Left cardiac atrium (tissue), 4 donors: ENCODE data around the gene GARIN1A. TPM values are rescaled to one million over a fixed set of nuclear protein-coding genes. Genes with fewer than 3 reads are reported as not detected.
"Not testable (repeated sequence)": the region's sequence is repeated elsewhere in the genome, so short reads cannot be mapped to it uniquely, and the experiment has no call there.

Experiments used
- ATAC-seq, 2 donors: fragments of 200-7000 bp; cut with Tn5 transposase; one replicate each; pipeline ENCODE4 v1.9.1; 2020; ENCODE audit warnings: mild to moderate bottlenecking in 2 of 2, moderate library complexity in 2 of 2
- DNase-seq: peaks from one replicate; pipeline ENCODE4 v3.0.0-alpha.2; 2020
- intact Hi-C, 2 donors: fragments of 100-400 bp; cut with DNase I; formaldehyde crosslinking; loops; one replicate each; pipeline versions ENCODE4 v1.14.1 to v1.15.1; 2022 to 2023
- total RNA-seq, 2 donors: library from RNA; stranded (reverse); fragmentation: NEBNext Ultra II Directional; extraction: Animal tissue kit (Norgen Biotek cat#: 25700); gene quantifications; one replicate each; pipeline ENCODE4 v1.2.1, GENCODE V29; 2021
- donor health status: DM: no; HTN: yes; CAD: no.
- donor health status: DM: no; HTN: yes; CAD: no; lungs with severe emphysema.
- donor health status: DM: yes; HTN: yes; CAD: no.
- donor health status: Dilated cardiomyopathy.

The GARIN1A gene
- total RNA-seq, 2 donors from 2014 or later = 2.1 to 2.9 TPM

DNA sequence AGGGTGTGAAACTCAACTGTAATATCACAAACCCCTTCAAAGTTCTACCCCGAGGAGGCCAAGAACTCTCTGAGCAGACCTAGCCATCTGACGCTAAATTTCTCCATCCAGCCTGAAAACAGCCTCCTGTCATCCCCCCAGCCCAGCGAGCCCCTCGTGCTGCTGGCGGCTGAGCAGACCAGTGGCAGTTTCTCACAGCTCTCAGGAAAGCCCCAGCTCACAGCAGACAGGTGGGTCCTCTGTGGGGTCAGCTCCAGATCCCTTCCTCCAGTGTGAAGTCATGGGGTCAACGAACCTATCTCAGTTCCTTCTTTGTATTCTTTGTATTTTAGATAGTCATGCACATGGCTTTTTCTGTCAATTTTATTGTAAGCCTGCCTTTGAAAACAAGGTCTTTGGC lies 7.8 kb downstream of the GARIN1A start:
- no peak for DNase-seq
- no peak for ATAC-seq
- intact Hi-C loops = no loop called here

DNA sequence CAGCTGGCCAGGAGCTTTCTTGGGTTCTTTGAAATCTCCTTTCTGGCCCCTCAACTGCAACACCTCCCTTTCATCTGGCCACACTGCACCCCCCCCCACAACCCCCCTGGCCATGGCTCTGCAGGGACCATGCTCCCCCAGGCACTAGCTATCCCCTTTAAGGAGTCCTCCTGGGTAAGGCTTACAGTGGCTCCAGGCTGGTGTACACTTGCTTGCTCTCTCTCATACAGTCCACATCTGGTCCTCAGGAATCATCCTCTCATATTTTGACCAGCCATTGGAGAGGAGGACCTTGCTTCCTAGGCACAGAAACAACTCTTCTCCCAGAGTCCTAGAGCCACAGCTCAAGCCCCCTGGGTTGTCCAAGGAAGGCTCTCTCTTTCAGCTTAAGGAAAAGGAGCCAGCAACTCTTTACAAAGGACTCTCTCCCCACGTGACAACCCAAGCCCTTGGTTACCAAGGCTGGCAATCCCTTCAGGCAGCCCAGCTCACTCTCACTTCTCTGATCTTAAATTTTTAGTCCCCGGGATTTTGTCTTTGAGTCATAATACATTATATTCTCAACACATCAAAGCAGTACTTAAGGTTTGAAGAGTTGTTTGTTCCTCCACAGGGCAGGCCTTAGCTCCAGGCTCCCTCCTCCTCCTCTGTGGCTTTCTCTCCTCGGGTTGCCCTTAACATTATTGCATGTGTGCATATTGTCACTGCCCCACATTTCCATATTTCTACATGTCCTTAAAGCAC lies 9.9 kb downstream of the GARIN1A start:
- ATAC-seq (no peak), DNase-seq (no peak)
- intact Hi-C loops = no loop called here

DNA sequence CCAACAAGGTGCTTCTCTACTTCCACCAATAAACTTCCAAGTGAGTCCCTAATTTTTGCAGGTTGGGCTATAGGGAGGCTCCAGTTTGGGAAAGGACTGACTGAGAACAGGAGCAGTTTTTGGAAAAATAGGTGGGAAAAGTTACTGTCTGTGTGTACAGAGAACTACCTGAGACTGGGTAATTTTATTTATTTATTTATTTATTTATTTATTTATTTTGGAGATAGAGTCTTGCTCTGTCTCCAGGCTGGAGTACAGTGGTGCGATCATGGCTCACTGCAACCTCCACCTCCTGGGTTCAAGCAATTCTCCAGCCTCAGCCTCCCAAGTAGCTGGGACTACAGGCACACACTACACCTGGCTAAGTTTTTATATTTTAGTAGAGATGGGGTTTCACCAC lies 11.2 kb downstream of the GARIN1A start:
- intact Hi-C loops, ATAC-seq, DNase-seq: not testable (repeated sequence)

- DNase-seq, intact Hi-C loops, ATAC-seq: not testable (repeated sequence)
Observed at GRCh38 chr7:128683738-128684137, 11.6 kb downstream of the GARIN1A start.

GRCh38 chr7:128687131-128687530 lies 15.0 kb downstream of the GARIN1A start:
- DNase-seq = no peak
- no peak for ATAC-seq
- intact Hi-C loops = no loop called here

DNA sequence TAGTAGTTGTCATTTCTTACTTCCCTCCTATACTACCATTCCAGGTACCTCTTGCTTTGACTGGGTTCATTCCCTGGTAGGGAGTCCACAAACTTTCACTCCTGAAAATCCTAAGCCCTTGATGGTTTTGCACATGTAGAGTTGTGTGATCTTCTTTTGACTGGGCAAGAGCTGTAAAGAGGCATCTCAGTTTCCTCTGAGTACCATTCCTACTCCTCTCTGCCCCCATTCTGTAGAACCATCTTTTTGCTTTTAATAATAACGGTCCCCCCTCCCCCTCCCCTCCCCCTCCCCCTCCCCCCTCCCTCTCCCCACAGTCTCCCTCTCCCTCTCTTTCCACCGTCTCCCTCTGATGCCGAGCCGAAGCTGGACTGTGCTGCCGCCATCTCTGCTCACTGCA lies 16.4 kb downstream of the GARIN1A start:
- DNase-seq (no peak), ATAC-seq (no peak)
- intact Hi-C loops = no loop called here

- ATAC-seq, DNase-seq, intact Hi-C loops: not testable (repeated sequence)
Observed at GRCh38 chr7:128689161-128689935, 17.3 kb downstream of the GARIN1A start.

- no peak for ATAC-seq
- DNase-seq = no peak
- intact Hi-C loops = no loop called here
Observed at GRCh38 chr7:128691227-128691626, 19.1 kb downstream of the GARIN1A start.

GRCh38 chr7:128692623-128693270 lies 20.7 kb downstream of the GARIN1A start:
- no peak for DNase-seq
- intact Hi-C loops = no loop called here
- no peak for ATAC-seq

- no peak for ATAC-seq
- no peak for DNase-seq
- intact Hi-C loops = no loop called here
Observed at GRCh38 chr7:128693373-128694015, 21.4 kb downstream of the GARIN1A start.

- ATAC-seq (no peak), DNase-seq (no peak)
- intact Hi-C loops = no loop called here
Observed at GRCh38 chr7:128694738-128695137, 22.6 kb downstream of the GARIN1A start.

DNA sequence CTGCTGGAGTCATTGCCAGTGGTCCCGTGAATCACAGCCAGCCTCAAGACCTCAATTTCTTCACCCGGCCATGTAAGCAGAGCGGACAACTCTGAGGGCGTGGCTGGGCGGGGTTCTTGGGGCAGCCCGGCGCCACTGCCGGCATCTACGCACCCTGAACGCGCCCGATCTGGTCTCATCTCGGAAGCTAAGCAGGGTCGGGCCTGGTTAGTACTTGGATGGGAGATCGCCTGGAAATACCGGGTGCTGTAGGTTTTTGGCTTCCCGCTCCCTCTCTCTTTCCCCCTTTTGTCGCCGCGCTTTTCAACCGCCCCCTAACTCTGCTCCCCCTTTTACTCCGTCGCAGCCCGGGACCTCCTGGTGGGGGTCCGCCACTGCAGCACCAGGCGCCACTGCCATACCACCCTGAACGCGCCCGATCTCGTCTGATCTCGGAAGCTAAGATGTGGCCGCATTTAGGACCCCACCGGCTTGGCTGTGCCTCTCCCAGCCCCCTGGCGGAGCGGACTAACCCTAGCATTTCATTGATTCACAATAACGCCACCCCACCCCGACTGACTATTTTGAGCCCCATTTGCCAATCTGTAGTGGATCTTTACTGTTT lies 25.3 kb downstream of the GARIN1A start:
- DNase-seq (peak; percentile 62), ATAC-seq (peak; percentile 73 to 87)
- intact Hi-C loops = no loop called here

DNA sequence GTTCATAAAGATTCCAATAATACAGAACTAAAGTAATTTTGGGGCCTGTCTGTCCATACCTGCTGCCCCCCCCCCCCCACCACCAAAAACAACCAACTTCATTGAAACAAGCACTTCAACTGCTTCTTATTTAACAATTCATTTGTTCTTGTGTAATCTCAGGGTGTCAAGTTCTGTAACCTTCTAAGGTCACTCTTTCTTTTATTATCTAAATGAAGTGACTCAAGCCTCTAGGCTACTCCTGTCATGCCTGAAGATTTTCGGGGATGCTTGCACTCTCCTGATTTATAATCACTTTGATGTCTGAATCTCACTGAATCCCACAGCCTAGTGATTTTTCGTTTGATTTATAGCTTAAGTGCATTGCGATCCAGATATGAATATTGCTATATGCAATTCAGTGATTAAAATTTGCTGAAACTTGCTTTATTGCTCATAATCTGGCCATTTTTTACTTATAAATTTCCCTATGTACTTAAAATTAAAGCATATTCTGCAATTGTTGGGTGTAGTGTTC lies 27.2 kb downstream of the GARIN1A start:
- ATAC-seq = no peak
- intact Hi-C loops = no loop called here
- DNase-seq = no peak

DNA sequence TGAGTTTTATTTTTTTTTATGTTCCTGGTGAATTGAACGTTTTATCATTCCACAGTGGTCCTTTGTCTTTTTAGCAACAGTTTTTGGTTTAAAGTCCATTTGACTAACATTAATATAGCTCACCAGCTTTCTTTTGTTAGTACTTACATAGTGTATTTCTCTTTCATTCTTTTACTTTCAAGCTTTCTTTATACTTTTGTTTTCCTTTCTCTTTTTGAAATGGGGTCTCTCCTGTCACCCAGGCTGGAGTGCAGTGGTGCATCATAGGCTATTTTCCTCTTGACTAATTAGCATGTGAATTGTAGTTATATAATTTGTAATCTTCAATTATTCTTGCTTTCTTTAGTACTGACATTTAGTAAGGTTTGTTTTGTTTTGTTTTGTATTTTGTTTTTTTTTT lies 27.8 kb downstream of the GARIN1A start:
- ATAC-seq (no peak), DNase-seq (no peak)
- intact Hi-C loops = no loop called here

DNA sequence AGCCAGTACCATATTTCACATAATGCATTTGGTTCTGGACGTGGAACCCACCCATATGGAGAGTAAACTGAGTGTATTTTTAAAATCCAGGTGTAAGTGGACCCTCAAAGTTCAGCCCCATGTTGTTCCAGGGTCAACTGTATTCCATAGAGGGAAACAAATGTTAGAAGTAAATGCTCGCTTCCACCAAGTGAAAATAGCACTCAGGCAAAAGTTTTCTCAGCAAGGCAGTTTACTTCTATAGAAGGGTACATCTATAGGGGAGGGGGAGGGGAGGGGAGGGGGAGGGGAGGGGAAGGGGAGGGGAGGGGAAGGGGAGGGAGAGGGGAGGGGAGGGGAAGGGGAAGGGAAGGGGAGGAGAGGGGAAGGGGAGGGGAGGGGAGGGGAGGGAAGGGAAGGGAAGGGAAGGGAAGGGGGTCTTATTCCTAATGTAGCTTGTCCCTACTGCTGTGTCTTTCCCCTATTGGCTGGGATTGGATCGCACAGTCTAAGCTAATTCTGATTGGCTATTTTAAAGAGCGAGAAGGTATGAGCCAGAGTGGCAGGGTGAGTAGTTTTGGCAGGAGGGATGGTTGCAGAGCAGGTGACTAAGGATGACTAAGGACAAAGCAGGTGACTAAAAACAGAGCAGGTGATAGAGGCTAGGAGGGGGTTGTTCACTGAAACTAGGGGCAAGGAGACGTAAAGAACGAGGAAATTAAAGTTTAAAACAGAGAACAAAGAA lies 29.1 kb downstream of the GARIN1A start:
- ATAC-seq (no peak), DNase-seq (no peak)
- intact Hi-C loops = no loop called here

DNA sequence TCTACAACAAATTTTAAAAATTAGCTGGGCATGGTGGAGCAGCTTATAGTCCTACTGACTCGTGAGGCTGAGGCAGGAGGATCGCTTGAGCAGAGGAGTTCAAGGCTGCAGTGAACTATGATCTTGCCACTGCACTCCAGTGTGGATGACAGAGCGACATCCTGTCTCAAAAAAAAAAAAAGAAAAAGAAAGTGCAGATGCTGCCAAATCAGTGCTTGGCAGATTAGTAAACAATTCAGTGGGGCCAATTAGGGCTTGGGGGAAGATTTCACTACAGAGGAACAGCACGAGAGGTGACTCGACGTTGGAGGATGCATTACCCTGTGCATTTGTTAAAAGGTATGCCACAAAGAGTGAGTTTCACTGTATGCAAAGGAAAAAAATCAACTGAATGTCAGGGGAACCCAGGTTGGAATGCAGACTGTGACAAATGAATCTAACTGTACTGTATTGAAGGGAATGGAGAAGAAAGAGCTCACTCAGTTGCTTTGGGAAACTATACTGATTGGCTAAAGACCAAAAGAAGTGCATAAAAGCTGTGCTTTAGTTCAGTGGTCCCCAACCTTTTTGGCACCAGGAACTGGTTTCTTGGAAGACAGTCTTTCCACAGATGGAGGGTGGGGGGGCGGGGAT lies 31.6 kb downstream of the GARIN1A start:
- intact Hi-C loops = no loop called here
- ATAC-seq (peak in 1 of 2 donors; percentile 19), DNase-seq (no peak)

- intact Hi-C loops = no loop called here
- DNase-seq (no peak), ATAC-seq (peak in 1 of 2 donors; percentile 50)
Observed at GRCh38 chr7:128705891-128706333, 33.8 kb downstream of the GARIN1A start.

DNA sequence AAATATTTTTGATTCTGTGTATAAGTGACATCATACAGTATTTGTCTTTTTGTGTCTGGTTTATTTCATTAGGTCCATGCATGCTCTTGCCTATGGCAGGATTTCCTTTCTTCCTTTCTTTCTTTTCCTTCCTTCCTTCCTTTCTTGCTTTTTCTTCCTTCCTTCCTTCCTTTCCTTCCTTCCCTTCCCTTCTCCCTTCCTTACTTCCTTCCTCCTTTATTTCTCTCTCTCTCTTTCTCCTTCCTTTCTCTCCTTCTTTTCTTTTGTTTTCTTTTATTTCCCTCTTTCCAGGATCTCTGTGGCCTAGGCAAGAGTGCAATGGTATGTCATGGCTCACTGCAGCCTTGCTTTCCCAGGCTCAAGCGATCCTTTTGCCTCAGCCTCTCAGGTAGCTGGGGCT lies 35.7 kb downstream of the GARIN1A start:
- no peak for ATAC-seq
- intact Hi-C loops = no loop called here
- no peak for DNase-seq
